Measurements from ENCODE around the gene CLSTN2.

Gene CLSTN2

DNA sequence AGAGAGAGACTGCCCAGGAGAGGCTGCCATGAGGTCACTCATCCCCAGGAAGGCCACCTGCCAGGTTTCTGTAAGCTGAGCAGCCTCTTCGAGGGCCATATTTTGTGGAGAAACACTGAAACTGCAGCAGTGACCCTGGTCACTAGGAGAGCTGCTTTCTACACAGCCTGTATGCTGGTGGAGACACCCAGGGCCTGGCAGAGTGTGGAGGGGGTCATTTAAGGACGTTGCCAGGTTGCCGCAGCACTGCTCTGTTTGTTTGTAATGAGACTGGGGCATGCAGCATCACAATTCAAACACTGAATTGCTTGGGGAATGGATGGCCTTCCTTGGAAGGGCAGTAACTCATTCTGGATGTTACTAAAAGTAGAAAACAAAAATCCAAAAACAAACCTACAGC is 638.0 kb downstream of the CLSTN2 start:
- no peak for DNase-seq

DNA sequence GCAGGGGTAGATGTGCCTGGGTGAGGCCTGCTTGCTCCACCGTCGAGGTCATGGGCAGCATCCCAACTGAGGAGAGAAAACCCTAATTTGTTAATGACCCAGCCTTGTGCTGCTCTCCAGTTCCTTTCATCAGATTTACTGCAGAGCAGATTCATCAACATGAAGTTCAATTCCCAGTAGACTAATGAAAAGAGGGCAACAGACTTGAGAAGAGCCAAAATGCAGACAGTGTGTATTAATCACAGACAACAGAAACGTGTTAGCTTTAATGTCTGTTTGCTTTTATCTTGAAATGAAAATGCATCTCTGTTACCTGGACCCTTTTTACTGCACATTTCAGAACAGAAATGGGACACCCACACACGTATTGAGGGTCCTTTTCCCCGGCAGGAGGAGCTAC is 639.4 kb downstream of the CLSTN2 start:
- DNase-seq, result no peak

DNA sequence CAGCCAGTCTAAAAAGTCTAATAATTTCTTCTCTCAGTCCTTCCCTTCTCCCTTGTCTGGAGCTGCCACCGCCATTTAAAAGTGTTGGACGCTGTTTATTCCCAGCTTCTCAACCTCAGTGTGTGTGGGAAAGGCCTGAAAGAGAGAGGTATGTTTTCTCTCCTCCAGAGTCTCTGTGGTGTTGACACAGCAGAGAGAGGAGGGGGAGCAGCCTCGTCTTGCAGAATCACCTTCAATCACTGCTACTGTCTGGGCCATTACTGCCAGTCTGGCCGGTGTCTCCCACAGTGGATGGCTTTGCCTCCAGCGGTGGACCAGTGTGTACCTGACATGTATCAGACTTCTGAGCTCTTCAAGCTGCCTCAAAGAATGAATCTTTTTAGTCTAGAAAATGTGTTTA is 641.5 kb downstream of the CLSTN2 start:
- no peak for DNase-seq

DNA sequence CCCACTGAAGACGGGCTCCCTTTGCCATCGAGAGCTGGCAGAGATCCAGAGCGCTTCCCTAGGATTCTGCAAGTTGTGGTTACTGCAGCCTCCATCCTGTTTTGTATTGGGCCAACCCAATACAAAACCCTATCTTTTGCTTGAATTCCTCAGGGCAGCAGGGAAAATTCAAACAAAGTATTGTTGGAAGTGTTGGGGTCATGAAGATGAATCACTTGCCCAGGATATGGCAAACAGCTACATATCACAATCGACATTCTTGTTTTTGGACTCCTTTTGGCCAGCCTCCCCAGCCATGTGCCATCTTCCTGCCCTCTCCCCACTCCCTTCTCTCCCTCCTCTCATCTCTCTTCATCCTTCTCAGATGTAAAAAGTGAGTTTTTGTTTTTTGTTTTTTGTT is 642.9 kb downstream of the CLSTN2 start:
- no peak for DNase-seq

GRCh38 chr3:140579260-140579659 is 644.3 kb downstream of the CLSTN2 start:
- no peak for DNase-seq

DNA sequence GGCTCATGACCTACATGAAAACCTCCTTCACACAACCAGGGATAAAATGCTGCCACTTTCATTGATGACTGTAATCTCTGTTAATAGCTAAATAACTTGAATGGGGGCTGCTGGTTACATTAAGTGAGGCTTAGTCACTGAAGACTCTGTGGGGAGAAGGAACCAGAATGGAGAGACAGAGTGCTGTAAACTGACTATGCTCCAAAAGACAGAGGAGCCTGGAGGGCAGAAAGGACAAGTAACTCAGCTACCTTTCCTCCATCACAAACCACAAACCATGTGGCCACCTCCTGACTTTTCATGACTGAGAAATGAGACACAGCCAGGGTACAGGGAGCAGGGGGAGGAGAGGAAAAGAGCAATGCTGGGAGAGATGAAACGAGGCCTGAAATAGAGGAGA is 645.8 kb downstream of the CLSTN2 start:
- no peak for DNase-seq

GRCh38 chr3:140584549-140584948 is 649.6 kb downstream of the CLSTN2 start:
- no peak for DNase-seq

DNA sequence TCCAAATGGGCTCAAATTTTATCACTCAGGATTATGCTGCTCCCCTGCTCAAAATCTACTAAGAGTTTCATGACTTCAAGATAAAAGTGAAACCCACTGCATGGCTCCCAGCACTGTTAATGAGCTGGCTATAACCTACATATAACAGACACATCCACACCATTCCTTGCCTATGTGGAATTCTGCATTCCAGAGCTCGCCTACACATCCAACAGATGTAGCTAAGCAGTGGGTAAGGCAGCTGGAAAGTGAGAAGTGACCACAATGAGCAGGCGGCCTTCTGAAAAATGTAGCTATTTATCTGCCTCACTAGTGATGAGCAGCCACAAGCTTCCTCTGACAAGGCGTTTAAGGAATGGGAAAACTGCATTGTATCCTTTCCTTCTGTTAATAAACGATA is 650.8 kb downstream of the CLSTN2 start:
- no peak for DNase-seq

DNA sequence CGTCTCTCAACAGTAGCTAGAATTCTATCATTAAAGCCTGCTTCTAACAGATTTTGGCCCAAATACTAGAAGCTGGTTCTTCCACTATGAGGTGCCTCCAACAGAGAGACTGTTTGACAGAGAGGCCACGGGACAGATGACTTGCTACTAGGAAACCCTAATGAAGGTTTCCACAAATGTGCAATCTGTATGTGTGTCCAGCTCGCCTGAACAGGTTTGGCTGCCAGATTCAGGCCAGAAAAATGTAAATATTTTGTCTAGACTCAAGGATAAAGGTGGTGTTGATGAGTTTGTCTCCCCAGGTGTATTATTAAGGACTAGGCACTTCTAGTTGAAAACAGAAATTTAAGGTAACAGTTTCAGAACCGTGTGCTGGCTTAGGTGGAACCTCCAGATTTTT is 651.3 kb downstream of the CLSTN2 start:
- DNase-seq, result no peak

GRCh38 chr3:140588558-140588957 is 653.6 kb downstream of the CLSTN2 start:
- no peak for DNase-seq

DNA sequence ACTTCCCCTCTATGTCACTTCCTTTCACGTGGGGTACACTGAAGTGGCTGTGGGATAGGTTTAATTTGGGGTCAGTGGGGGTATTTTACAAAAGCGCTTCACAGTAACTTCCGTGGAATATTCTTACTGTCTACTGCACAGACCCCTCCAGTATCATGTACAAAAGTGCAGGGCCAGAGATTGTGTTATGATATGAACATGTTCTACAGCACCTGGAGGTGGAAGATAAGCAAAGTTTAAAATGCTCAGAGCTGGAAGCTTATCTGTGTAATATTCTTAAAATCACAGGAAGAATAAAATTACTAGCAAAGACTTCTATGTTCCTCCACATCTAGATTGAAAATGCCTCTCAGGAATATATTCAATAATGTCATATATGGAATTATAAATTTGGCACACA is 658.8 kb downstream of the CLSTN2 start:
- DNase-seq, result no peak

DNA sequence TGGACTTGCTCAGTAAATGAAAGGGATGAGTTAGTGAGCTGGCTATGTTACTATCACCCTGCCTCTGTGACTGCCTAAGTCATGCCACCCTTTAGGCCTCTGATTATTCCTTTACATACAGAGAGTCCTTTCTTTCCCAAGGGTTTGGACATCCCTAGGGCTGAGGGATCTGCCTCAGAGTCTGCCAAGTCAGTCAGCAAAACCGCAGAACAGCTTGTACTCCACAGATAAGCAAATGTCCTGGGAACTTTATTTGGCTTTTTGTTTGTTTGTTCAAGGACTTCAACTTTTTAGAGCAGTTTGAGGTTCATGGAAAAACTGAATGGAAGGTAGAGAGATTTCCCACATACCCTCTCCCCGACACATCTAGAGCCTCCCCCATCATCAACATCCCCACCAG is 660.3 kb downstream of the CLSTN2 start:
- no peak for DNase-seq

- DNase-seq, result no peak
These were observed 662.4 kb downstream of the CLSTN2 start for GRCh38 chr3:140597364-140597763.

DNA sequence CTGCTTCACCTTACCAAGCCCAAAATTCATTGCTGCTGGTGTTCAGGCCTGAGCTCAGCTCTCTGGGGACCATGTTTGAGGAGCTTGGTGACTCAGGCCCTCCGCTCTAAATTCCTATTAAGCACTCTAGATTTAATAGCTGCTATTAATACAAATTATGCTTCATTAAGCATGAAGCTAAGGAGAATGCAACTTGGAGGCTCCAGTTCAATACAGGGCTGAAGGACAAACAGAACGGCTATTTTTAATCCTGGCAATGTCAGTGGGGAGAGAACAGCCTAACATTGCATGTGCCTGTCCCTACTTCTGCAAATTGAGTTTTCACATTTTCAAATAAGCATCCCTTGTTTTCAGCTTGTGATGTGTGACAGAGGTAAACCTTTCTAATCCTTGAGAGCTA is 662.8 kb downstream of the CLSTN2 start:
- no peak for DNase-seq

- no peak for DNase-seq
These were observed 664.0 kb downstream of the CLSTN2 start for GRCh38 chr3:140599009-140599408.

DNA sequence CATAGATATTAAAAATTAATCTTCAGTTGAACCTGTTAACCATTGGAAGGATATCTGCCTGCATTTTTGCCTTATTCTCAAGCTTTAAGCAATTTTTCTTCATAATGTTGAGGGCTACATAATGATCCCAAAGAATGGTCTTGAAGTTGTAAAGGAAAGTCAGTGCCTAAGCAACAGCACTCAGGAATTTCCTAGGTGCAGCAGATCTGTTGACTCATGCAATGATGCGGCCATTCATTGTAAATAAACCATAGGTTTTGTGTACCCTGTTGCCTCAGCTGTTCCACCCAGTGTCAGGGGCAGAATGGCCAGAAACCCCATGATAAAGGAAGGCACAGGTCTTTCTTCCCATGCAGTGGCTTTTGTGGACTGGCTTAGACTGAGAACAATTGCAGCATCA is 664.5 kb downstream of the CLSTN2 start:
- DNase-seq, result no peak

DNA sequence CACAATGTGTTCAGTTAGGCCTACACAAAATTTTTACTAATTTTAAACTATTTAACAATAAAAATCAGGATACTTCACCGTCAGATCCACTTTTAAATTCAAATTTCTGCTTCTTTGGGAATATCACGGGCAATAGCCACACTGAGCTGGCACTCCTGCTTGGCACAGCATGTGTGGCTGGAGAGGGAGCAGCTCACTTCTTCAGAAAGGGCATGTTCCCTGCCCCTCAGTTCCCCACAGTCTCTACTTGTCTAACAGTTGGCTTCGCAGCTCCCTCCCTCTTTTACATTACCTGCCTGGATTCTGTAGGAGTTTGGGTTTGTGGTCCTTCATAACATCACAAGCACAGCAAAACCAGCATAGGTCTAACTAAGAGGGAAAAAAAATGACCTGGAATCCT is 666.9 kb downstream of the CLSTN2 start:
- DNase-seq, result no peak

DNA sequence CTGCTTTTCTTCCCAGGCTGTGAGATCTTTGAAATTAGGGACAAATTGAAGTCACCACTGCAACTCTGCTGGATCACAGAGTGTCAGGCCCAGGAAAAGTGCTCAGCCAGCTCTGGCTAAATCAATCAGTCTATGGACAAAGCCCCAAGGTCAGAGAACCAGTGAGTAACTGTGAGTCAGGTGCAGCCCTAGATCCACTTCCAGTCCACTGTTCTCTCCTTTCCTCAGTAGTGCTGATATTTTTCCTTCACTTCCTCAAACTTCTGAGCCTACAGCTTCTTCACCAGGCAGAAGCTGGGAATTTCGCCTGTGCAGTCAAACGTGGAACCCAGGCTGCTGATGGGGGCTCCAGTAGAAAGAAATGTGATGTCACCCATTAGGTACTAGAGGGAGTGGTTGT is 667.8 kb downstream of the CLSTN2 start:
- DNase-seq, result no peak

GRCh38 chr3:140603766-140604165 is 668.8 kb downstream of the CLSTN2 start:
- DNase-seq, result no peak

DNA sequence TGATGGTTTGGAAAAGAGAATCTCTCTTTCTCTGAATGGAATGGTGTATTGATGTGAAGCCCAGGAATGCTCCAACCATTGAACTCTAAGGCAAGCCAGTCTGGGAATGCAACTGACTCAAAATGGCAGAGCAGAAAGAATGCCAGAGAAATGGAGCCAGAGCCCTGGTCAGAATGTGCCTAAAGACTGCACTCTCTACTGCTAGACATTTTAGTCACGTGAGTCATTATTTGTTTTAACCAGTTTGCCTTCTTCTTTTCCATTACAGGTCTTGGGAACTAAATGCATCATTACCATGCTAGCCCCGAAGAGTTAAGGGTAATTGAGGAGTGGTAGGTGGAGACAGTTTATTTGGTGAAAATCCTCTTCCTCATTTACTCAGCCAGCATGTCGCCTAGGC is 675.6 kb downstream of the CLSTN2 start:
- no peak for DNase-seq

- DNase-seq, result no peak
These were observed 679.0 kb downstream of the CLSTN2 start for GRCh38 chr3:140614001-140614400.

GRCh38 chr3:140617135-140617534 is 682.1 kb downstream of the CLSTN2 start:
- DNase-seq, result no peak

DNA sequence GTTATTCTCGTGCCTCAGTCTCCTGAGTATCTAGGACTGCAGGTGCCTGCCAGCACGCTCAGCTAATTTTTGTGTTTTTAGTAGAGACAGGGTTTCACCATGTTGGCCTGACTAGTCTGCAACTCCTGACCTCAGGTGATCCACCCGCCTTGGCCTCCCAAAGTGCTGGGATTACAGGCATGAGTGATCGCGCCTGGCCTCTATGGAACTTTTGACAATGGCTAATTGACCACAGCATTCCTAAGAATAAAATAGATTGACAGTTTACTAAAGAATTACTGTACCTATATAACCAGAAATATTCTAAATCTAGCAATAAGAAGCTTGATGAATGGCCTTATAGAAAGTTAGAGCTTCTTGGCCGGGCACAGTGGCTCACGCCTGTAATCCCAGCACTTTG is 691.9 kb downstream of the CLSTN2 start:
- no peak for DNase-seq
